IMR-90 (cell line): ENCODE data around the gene PRELP. TPM values are rescaled to one million over a fixed set of nuclear protein-coding genes. Genes with fewer than 3 reads are reported as not detected.

ENCODE experiments used
- ATAC-seq: fragments of 200-7000 bp; cut with Tn5 transposase; 2 replicates; pipeline ENCODE4 v1.9.1; 2020; ENCODE audit warnings: low read depth, mild to moderate bottlenecking, moderate library complexity
- BruUV-seq: library from RNA; stranded (reverse); fragments of 400-500 nt; replicated peaks from 2 replicates; lab custom pipeline; 2021; lab: Mats Ljungman, UMichigan
- CTCF ChIA-PET: fragments of 300-600 bp; formaldehyde crosslinking; extraction: SDS; loops from one replicate; lab custom pipeline; 2021; ENCODE audit warnings: antibody characterized with exemption; lab: Yijun Ruan, JAX
- POLR2A ChIA-PET: fragments of 300-600 bp; sonication (Branson Sonifier 250); formaldehyde crosslinking; loops from one replicate; lab custom pipeline; 2022; ENCODE audit warnings: antibody characterized with exemption; ENCODE audit not compliant: unreplicated experiment; lab: Charles Lee
- DNase-seq: peaks from one replicate; pipeline ENCODE4 v3.0.0; 2013
- H2AFZ ChIP-seq: replicated peaks from 2 replicates; pipeline ENCODE3; 2013; ENCODE audit warnings: low read length, mild to moderate bottlenecking; ENCODE audit not compliant: poor library complexity
- H2AK5ac ChIP-seq: 2 replicates; pipeline ENCODE4 v1.6.1; 2013; ENCODE audit warnings: low read depth, low read length, inconsistent platforms
- H2AK9ac ChIP-seq: replicated peaks from 2 replicates; pipeline ENCODE3; 2013; ENCODE audit warnings: mild to moderate bottlenecking, low read depth, low read length, moderate library complexity; ENCODE audit not compliant: poor library complexity
- H2BK120ac ChIP-seq: 2 replicates; pipeline ENCODE4 v1.6.1; 2013; ENCODE audit warnings: low read depth, low read length, inconsistent platforms
- H2BK15ac ChIP-seq: 3 replicates; pipeline ENCODE4 v1.6.1; 2013; ENCODE audit warnings: low read depth, low read length, inconsistent platforms
- H2BK20ac ChIP-seq: 2 replicates; pipeline ENCODE4 v1.6.1; 2013; ENCODE audit warnings: low read depth, mild to moderate bottlenecking, inconsistent platforms, low read length, moderate library complexity
- H2BK5ac ChIP-seq: 2 replicates; pipeline ENCODE4 v1.6.1; 2013; ENCODE audit warnings: mild to moderate bottlenecking, low read depth, low read length, inconsistent platforms; ENCODE audit not compliant: poor library complexity, severe bottlenecking
- H3K14ac ChIP-seq: replicated peaks from 2 replicates; pipeline ENCODE4 v1.6.1; 2013; ENCODE audit warnings: low read depth, low read length, inconsistent platforms
- H3K18ac ChIP-seq: 2 replicates; pipeline ENCODE4 v1.6.1; 2013; ENCODE audit warnings: low read depth, low read length, control low read depth
- H3K23ac ChIP-seq: 2 replicates; pipeline ENCODE4 v1.6.1; 2013; ENCODE audit warnings: low read depth, low read length, inconsistent platforms
- H3K27ac ChIP-seq: 2 replicates; pipeline ENCODE4 v1.5.1; 2013; ENCODE audit warnings: mild to moderate bottlenecking, control low read depth, low read length; ENCODE audit not compliant: insufficient read depth
- H3K27me3 ChIP-seq: 2 replicates; pipeline ENCODE4 v1.6.1; 2013; ENCODE audit warnings: low read length; ENCODE audit not compliant: control insufficient read depth, insufficient read depth
- H3K36me3 ChIP-seq: 2 replicates; pipeline ENCODE4 v1.6.1; 2013; ENCODE audit warnings: low read length, mixed read lengths; ENCODE audit not compliant: control insufficient read depth, insufficient read depth
- H3K4ac ChIP-seq: 2 replicates; pipeline ENCODE4 v1.6.1; 2013; ENCODE audit warnings: low read depth, low read length, inconsistent platforms
- H3K4me1 ChIP-seq: 2 replicates; pipeline ENCODE4 v1.6.1; 2013; ENCODE audit warnings: low read length, mixed read lengths; ENCODE audit not compliant: control insufficient read depth, insufficient read depth
- H3K4me2 ChIP-seq: 2 replicates; pipeline ENCODE4 v1.6.1; 2013; ENCODE audit warnings: low read depth, mild to moderate bottlenecking, control low read depth, low read length, moderate library complexity
- H3K4me3 ChIP-seq: 2 replicates; pipeline ENCODE4 v1.5.1; 2013; ENCODE audit warnings: low read depth, mild to moderate bottlenecking, control low read depth, low read length, moderate library complexity; ENCODE audit not compliant: insufficient read depth
- H3K56ac ChIP-seq: 2 replicates; pipeline ENCODE4 v1.6.1; 2013; ENCODE audit warnings: low read length, inconsistent platforms; ENCODE audit not compliant: insufficient read depth; ENCODE audit errors: extremely low read depth
- H3K79me1 ChIP-seq, 2 experiments: 2 replicates each; pipeline ENCODE4 v1.6.1; 2013; ENCODE audit warnings: low read length in 2 of 2, inconsistent platforms in 1 of 2, low read depth in 1 of 2
- H3K9ac ChIP-seq: 2 replicates; pipeline ENCODE4 v1.6.1; 2013; ENCODE audit warnings: low read depth, low read length, control low read depth
- H3K9me1 ChIP-seq: 2 replicates; pipeline ENCODE4 v1.6.1; 2013; ENCODE audit warnings: low read length, inconsistent platforms; ENCODE audit not compliant: insufficient read depth
- H3K9me3 ChIP-seq: 2 replicates; pipeline ENCODE4 v1.6.1; 2013; ENCODE audit warnings: low read length; ENCODE audit not compliant: control insufficient read depth, insufficient read depth
- H4K20me1 ChIP-seq: 2 replicates; pipeline ENCODE4 v1.6.1; 2013; ENCODE audit warnings: low read length, inconsistent platforms; ENCODE audit not compliant: insufficient read depth
- H4K5ac ChIP-seq: 2 replicates; pipeline ENCODE4 v1.6.1; 2013; ENCODE audit warnings: mild to moderate bottlenecking, low read depth, low read length, control low read depth
- H4K8ac ChIP-seq, 2 experiments: 2 replicates each; pipeline ENCODE4 v1.6.1; 2013; ENCODE audit warnings: low read depth in 2 of 2, low read length in 2 of 2, control low read depth in 1 of 2, inconsistent platforms in 1 of 2
- H4K91ac ChIP-seq: 2 replicates; pipeline ENCODE4 v1.6.1; 2013; ENCODE audit warnings: low read depth, low read length, inconsistent platforms; ENCODE audit not compliant: insufficient read depth
- RFX5 ChIP-seq: IDR thresholded peaks from 2 replicates; pipeline ENCODE4 v1.8.0; 2012; ENCODE audit warnings: low read depth, mild to moderate bottlenecking, low read length, moderate library complexity
- SMC3 ChIP-seq: fragments of 150-350 bp; IDR thresholded peaks from 2 replicates; pipeline ENCODE4 v1.6.1; 2016; ENCODE audit warnings: low read depth, mild to moderate bottlenecking, antibody characterized with exemption, low read length, moderate library complexity
- WGBS, 2 experiments: methylation state at CpG; one replicate each; pipeline versions ENCODE4 v1.1.5 to v1.1.7; 2013; ENCODE audit warnings: missing lambda C conversion rate in 2 of 2; ENCODE audit not compliant: insufficient read length in 1 of 2; ENCODE audit errors: extremely low coverage in 2 of 2; 5-methylcytosine and 5-hydroxymethylcytosine counted together
- dilution Hi-C: fragments of 300-500 bp; cut with HindIII; formaldehyde crosslinking; loops from one replicate; pipeline ENCODE4 v1.14.3; 2018; ENCODE audit warnings: low sequenced_read_pairs; ENCODE audit not compliant: unreplicated experiment
- in situ Hi-C: fragments of 300-500 bp; cut with MboI; formaldehyde crosslinking; loops from 3 replicates; pipeline ENCODE4 v1.14.3; 2019; ENCODE audit warnings: low sequenced_read_pairs, inconsistent platforms, mixed read lengths
- intact Hi-C: fragments of 100-400 bp; cut with micrococcal nuclease; formaldehyde crosslinking; loops from 2 replicates; pipeline ENCODE4 v1.10.0; 2022
- polyA plus RNA-seq, 3 experiments: library from polyadenylated mRNA; depleted of rRNA; stranded (reverse); fragments of >200 nt; gene quantifications; 2 replicates each; pipeline ENCODE4 v1.2.3, GENCODE V29; 2012; ENCODE audit warnings: low replicate concordance in 1 of 3
- total RNA-seq: library from RNA; depleted of rRNA; stranded (reverse); fragments of >200 nt; gene quantifications from 2 replicates; pipeline ENCODE4 v1.2.3, GENCODE V29; 2012

The PRELP gene
- total and polyA plus RNA-seq, 2 of the 4 experiments (the other 2 are of a cell fraction), result 0.56 TPM; not detected in 1

DNA sequence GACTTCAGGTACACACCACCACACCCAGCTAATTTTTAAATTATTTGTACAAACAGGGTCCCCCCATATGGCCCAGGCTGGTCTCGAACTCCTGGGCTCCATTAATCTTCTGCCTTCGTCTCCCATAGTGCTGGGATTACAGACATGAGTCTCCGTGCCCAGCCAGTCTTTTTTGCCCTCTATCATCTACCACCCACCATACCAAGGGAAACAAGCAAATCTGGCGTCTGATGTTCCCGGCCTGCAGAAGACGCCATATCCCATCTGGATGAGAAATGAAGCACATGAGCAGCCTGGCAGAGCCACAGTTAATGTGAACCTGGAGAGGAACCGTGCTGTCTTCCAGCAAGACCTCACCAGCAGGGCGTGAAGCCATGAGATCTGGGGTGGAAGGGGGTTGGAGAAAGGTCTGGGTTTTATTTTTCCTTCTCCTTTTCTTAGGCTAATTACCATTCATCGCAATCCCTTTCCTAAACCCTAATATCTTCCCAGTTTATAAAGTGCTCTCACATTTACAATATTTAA, 1.8 kb upstream of the PRELP start:
- no peak overlapping the region for H3K4ac ChIP-seq
- intact Hi-C loops (no loop called here), dilution Hi-C loops (no loop called here), in situ Hi-C loops (no loop called here)
- no peak overlapping the region for H2AFZ ChIP-seq
- no peaks in the 10 kb centered on the region for H3K9me3 ChIP-seq
- no peak overlapping the region for H2BK120ac ChIP-seq
- H3K27me3 ChIP-seq, result peaks cover 15% of the 10 kb centered on the region
- no peaks in the 10 kb centered on the region for H3K36me3 ChIP-seq
- H3K4me1 ChIP-seq, result peaks cover 8% of the 10 kb centered on the region
- H4K91ac ChIP-seq, result no peak overlapping the region
- H2BK5ac ChIP-seq, result no peak overlapping the region
- H4K20me1 ChIP-seq, result no peaks in the 10 kb centered on the region
- H3K4me3 ChIP-seq, result no peak overlapping the region
- no peak overlapping the region for H4K5ac ChIP-seq
- no peak overlapping the region for H4K8ac ChIP-seq
- H3K18ac ChIP-seq, result no peak overlapping the region
- no peak overlapping the region for H3K9ac ChIP-seq
- H3K4me2 ChIP-seq, result no peak overlapping the region
- no peak overlapping the region for H3K23ac ChIP-seq
- no peak for ATAC-seq
- WGBS, 2 experiments, result 84 to 100% methylated on average over 1 to 5 of the region's 9 CpGs
- no peak overlapping the region for H3K14ac ChIP-seq
- ChIA-PET POLR2A (no interaction called here), CTCF (interaction anchor here (0.6 kb wide), 1 partner anchor 133 kb away, joined by 3 read pairs; no protein-coding TSS in a partner anchor)
- H3K9me1 ChIP-seq, result peaks cover under 1% of the 10 kb centered on the region; the same call in 1 of the 2 replicates
- H2BK15ac ChIP-seq, result no peak overlapping the region
- no TSS peak for BruUV-seq
- H2BK20ac ChIP-seq, result no peak overlapping the region
- no peaks in the 10 kb centered on the region for H3K79me1 ChIP-seq
- DNase-seq, result no peak
- TF ChIP-seq RFX5, result no peak
- no peak for TF ChIP-seq SMC3
- H3K56ac ChIP-seq, result no peak overlapping the region
- H3K27ac ChIP-seq, result no peak overlapping the region
- no peak overlapping the region for H2AK9ac ChIP-seq
- no peak overlapping the region for H2AK5ac ChIP-seq
